Measurements from ENCODE around the gene RBM27.
A peak's percentile ranks its signal among the peaks of the same experiment; 100 is the strongest.
"Not testable (repeated sequence)": the region's sequence is repeated elsewhere in the genome, so short reads cannot be mapped to it uniquely, and the experiment has no call there.

Gene RBM27

GRCh38 chr5:146205499-146206202 is 2.2 kb downstream of the RBM27 start:
- Histone ChIP-seq H3K9me3 (ENCODE audit: severe bottlenecking) (no peaks in the 10 kb centered on the region), H3K4me3 (ENCODE audit: severe bottlenecking) (no peak overlapping the region), H3K4me1 (ENCODE audit: insufficient read depth, poor library complexity, severe bottlenecking) (peaks cover 30% of the 10 kb centered on the region), H3K27me3 (ENCODE audit: insufficient read depth, poor library complexity, severe bottlenecking) (no peaks in the 10 kb centered on the region), H3K36me3 (ENCODE audit: low read depth) (peaks cover 8% of the 10 kb centered on the region; the same call in 1 of the 2 replicates), H3K27ac (ENCODE audit: poor library complexity, severe bottlenecking) (no peak overlapping the region)
- ATAC-seq (ENCODE audit: low read depth) (no peak), DNase-seq (ENCODE audit: low spot score) (no peak)
- TF ChIP-seq CTCF (IDR thresholded peaks at IDR 0.05; ENCODE audit: poor library complexity, severe bottlenecking) = no peak

- Histone ChIP-seq H3K4me3 (ENCODE audit: severe bottlenecking) (no peak overlapping the region), H3K36me3 (ENCODE audit: low read depth) (peaks cover 8% of the 10 kb centered on the region; the same call in 1 of the 2 replicates), H3K9me3 (ENCODE audit: severe bottlenecking) (no peaks in the 10 kb centered on the region), H3K4me1 (ENCODE audit: insufficient read depth, poor library complexity, severe bottlenecking) (peaks cover 30% of the 10 kb centered on the region), H3K27me3 (ENCODE audit: insufficient read depth, poor library complexity, severe bottlenecking) (no peaks in the 10 kb centered on the region), H3K27ac (ENCODE audit: poor library complexity, severe bottlenecking) (no peak overlapping the region)
- ATAC-seq (ENCODE audit: low read depth) = no peak
- TF ChIP-seq CTCF (IDR thresholded peaks at IDR 0.05; ENCODE audit: poor library complexity, severe bottlenecking) = no peak
- no peak for DNase-seq (ENCODE audit: low spot score)
These were observed 2.9 kb downstream of the RBM27 start for GRCh38 chr5:146206257-146206656.

- H3K9me3 ChIP-seq (ENCODE audit: severe bottlenecking) = no peaks in the 10 kb centered on the region
- TF ChIP-seq CTCF (IDR thresholded peaks at IDR 0.05; ENCODE audit: poor library complexity, severe bottlenecking) = no peak
- ATAC-seq (ENCODE audit: low read depth) (peak; percentile 42; the same call in 2 of the 3 replicates), DNase-seq (ENCODE audit: low spot score) (no peak)
- H3K4me3 ChIP-seq (ENCODE audit: severe bottlenecking) = no peak overlapping the region
- no peaks in the 10 kb centered on the region for H3K27me3 ChIP-seq (ENCODE audit: insufficient read depth, poor library complexity, severe bottlenecking)
- peaks cover 12% of the 10 kb centered on the region; the same call in 1 of the 2 replicates for H3K36me3 ChIP-seq (ENCODE audit: low read depth)
- no peak overlapping the region for H3K27ac ChIP-seq (ENCODE audit: poor library complexity, severe bottlenecking)
- peaks cover 30% of the 10 kb centered on the region for H3K4me1 ChIP-seq (ENCODE audit: insufficient read depth, poor library complexity, severe bottlenecking)
These were observed 5.6 kb downstream of the RBM27 start for GRCh38 chr5:146208916-146209522.

GRCh38 chr5:146209714-146210113 is 6.3 kb downstream of the RBM27 start:
- TF ChIP-seq CTCF (IDR thresholded peaks at IDR 0.05; ENCODE audit: poor library complexity, severe bottlenecking) = no peak
- no peaks in the 10 kb centered on the region for H3K27me3 ChIP-seq (ENCODE audit: insufficient read depth, poor library complexity, severe bottlenecking)
- no peak overlapping the region for H3K27ac ChIP-seq (ENCODE audit: poor library complexity, severe bottlenecking)
- no peaks in the 10 kb centered on the region for H3K9me3 ChIP-seq (ENCODE audit: severe bottlenecking)
- DNase-seq (ENCODE audit: low spot score) (no peak), ATAC-seq (ENCODE audit: low read depth) (no peak)
- peaks cover 29% of the 10 kb centered on the region for H3K4me1 ChIP-seq (ENCODE audit: insufficient read depth, poor library complexity, severe bottlenecking)
- H3K36me3 ChIP-seq (ENCODE audit: low read depth) = peaks cover 12% of the 10 kb centered on the region; the same call in 1 of the 2 replicates
- no peak overlapping the region for H3K4me3 ChIP-seq (ENCODE audit: severe bottlenecking)

- H3K9me3 ChIP-seq (ENCODE audit: severe bottlenecking); H3K27me3 ChIP-seq (ENCODE audit: insufficient read depth, poor library complexity, severe bottlenecking); H3K27ac ChIP-seq (ENCODE audit: poor library complexity, severe bottlenecking); ATAC-seq (ENCODE audit: low read depth); H3K4me3 ChIP-seq (ENCODE audit: severe bottlenecking); DNase-seq (ENCODE audit: low spot score): not testable (repeated sequence)
- peaks cover 12% of the 10 kb centered on the region; the same call in 1 of the 2 replicates for H3K36me3 ChIP-seq (ENCODE audit: low read depth)
- peaks cover 18% of the 10 kb centered on the region for H3K4me1 ChIP-seq (ENCODE audit: insufficient read depth, poor library complexity, severe bottlenecking)
These were observed 7.4 kb downstream of the RBM27 start for GRCh38 chr5:146210810-146211209.

All from RWPE2 (cell line).